Measurements from ENCODE around the gene MAP1S. TPM values are rescaled to one million over a fixed set of nuclear protein-coding genes. Genes with fewer than 3 reads are reported as not detected.
A peak's percentile ranks its signal among the peaks of the same experiment; 100 is the strongest.

MAP1S gene
- total and polyA plus RNA-seq, 2 of the 8 experiments (the other 6 are each of a cell fraction or from before 2014, with no cell fraction given) = 66.7 to 115 TPM

- H3K14ac ChIP-seq (ENCODE audit: insufficient read length) = no peak overlapping the region
- H3K79me2 ChIP-seq (ENCODE audit: control insufficient read depth in 1 of 2, insufficient read depth in 2 of 2, low read length in 2 of 2) = peaks cover 17 to 32% of the 10 kb centered on the region in 2 experiments
- 91% methylated on average over 12 of the region's 12 CpGs; no CpG with 5 or more reads in 1 of the 2 experiments for WGBS, 2 experiments (ENCODE audit: extremely low coverage in 1 of 2, insufficient coverage in 1 of 2, insufficient read length in 1 of 2, insufficient replicate concordance in 2 of 2, low coverage in 1 of 2, low lambda C conversion rate in 2 of 2, missing lambda C conversion rate in 1 of 2)
- H2BK15ac ChIP-seq (ENCODE audit: low read length) = no peak overlapping the region
- H4K5ac ChIP-seq (ENCODE audit: insufficient read length, low read depth, low read length) = no peak overlapping the region
- H3K4me1 ChIP-seq (replicated peaks in 1 of 4; ENCODE audit: control insufficient read depth in 3 of 4, insufficient read depth in 4 of 4, low read length in 3 of 4) = peaks cover 4 to 13% (median 6%) of the 10 kb centered on the region in 4 experiments
- no peaks in the 10 kb centered on the region for H3K27me3 ChIP-seq (replicated peaks in 1 of 4; ENCODE audit: control insufficient read depth in 3 of 4, extremely low read depth in 1 of 4, insufficient read depth in 3 of 4, low read length in 3 of 4)
- no peak overlapping the region for H2AK5ac ChIP-seq (ENCODE audit: low read depth, low read length)
- H3K36me3 ChIP-seq (ENCODE audit: control insufficient read depth in 2 of 4, insufficient read depth in 4 of 4, low read length in 3 of 4) = peaks cover 8 to 24% (median 14%) of the 10 kb centered on the region in 4 experiments
- H3K4me3 ChIP-seq (ENCODE audit: extremely low read depth in 1 of 4, insufficient read depth in 2 of 4, low read depth in 3 of 4, low read length in 4 of 4) = peak overlapping the region in 1 of 4 experiments; percentile 100; a peak in 1 of 8 replicates
- peak overlapping the region; percentile 89 to 99; a peak in 2 of 4 replicates for H3K4me2 ChIP-seq (ENCODE audit: insufficient read depth in 1 of 2, low read depth in 2 of 2, low read length in 2 of 2)
- DNase-seq (ENCODE audit: low read depth in 1 of 2, low spot score in 2 of 2) = no peak
- H3K9ac ChIP-seq (replicated peaks in 1 of 4; ENCODE audit: extremely low read depth in 1 of 4, low read depth in 3 of 4, low read length in 3 of 4) = no peak overlapping the region
- ChIA-PET CTCF (ENCODE audit: partially characterized antibody) (interaction anchor here (0.8 to 3.6 kb wide), 8 partner anchors 10 to 138 kb away, joined by 3 to 21 read pairs (median 4); partner anchors contain the start of gene RPL18A), POLR2A (ENCODE audit: partially characterized antibody) (interaction anchor here (0.8 to 3.8 kb wide), 6 partner anchors 10 to 49 kb away, joined by 3 to 13 read pairs (median 7); no protein-coding TSS in a partner anchor)
- no peak overlapping the region for H2AFZ ChIP-seq (ENCODE audit: low read length)
- no peak overlapping the region for H2BK120ac ChIP-seq (replicated peaks; ENCODE audit: low read depth, low read length)
- H2BK5ac ChIP-seq (ENCODE audit: low read depth, low read length) = no peak overlapping the region
- H3K4ac ChIP-seq (replicated peaks; ENCODE audit: insufficient read length, low read depth, low read length) = no peak overlapping the region
- no peak overlapping the region for H3K56ac ChIP-seq (replicated peaks; ENCODE audit: insufficient read length, low read depth, low read length)
- no peak overlapping the region for H2BK20ac ChIP-seq (ENCODE audit: low read length)
- H2BK12ac ChIP-seq (ENCODE audit: low read depth, low read length) = no peak overlapping the region
- FAIRE-seq = no peak
- H4K20me1 ChIP-seq (replicated peaks in 1 of 2; ENCODE audit: control insufficient read depth in 1 of 2, insufficient read depth in 2 of 2, low read length in 2 of 2) = peaks cover 17 to 30% of the 10 kb centered on the region in 2 experiments
- H3K23me2 ChIP-seq (ENCODE audit: low read depth, low read length) = peaks cover 9% of the 10 kb centered on the region; the same call in 1 of the 2 replicates
- H4K91ac ChIP-seq (replicated peaks; ENCODE audit: insufficient read length, low read length) = no peak overlapping the region
- no peak overlapping the region for H4K8ac ChIP-seq (ENCODE audit: extremely low read depth, insufficient read depth, low read length)
- no peak overlapping the region for H3K18ac ChIP-seq (ENCODE audit: extremely low read depth, low read length)
- no peak overlapping the region for H3K27ac ChIP-seq (ENCODE audit: low read depth, low read length)
- no peaks in the 10 kb centered on the region for H3K9me3 ChIP-seq (ENCODE audit: insufficient read depth in 2 of 2, low read depth in 1 of 2, low read length in 1 of 2)
- H3K23ac ChIP-seq (ENCODE audit: insufficient read length) = no peak overlapping the region
- H3K79me1 ChIP-seq (ENCODE audit: low read depth, low read length) = peaks cover 14% of the 10 kb centered on the region; the same call in 1 of the 2 replicates
- TF ChIP-seq CTCF (IDR thresholded peaks at IDR 0.05; ENCODE audit: control extremely low read depth in 1 of 3, insufficient read depth in 1 of 3, low read depth in 1 of 3, low read length in 3 of 3) = no peak
- no peak for TF ChIP-seq KDM1A (IDR thresholded peaks at IDR 0.05; ENCODE audit: borderline replicate concordance, low read length)
These were observed 1.9 kb downstream of the MAP1S start for GRCh38 chr19:17721111-17721628.
